Measurements from ENCODE around the gene BMPR1A.

DNA sequence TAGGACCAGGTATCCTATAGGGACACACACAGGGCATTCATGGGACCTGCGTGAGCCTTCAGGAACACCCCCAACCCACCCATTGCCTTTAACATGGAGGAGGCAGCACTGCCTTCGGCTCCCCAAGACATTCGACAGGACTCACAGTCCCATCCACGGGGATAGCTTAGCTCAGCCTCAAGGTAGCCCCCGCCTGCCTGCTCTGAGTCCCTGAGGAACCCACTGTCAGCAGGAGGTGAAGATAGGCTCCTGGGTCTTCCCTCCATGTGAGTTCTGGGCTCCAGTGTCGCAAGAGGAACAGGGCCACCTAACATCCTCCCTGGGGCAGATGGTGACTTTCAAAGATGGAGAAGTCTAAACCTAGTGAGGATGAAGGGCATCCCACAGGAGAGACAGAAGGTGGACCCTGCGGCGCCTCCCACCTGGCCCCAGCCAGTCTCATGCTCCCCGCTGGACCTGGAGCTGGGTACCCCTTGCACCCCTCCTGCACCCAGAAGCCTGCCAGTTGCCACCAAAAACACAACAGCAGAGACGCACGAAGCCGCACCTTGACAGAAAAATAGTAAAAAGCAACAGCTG lies 207.0 kb downstream of the BMPR1A start:
- TF ChIP-seq POLR2AphosphoS5 (IDR thresholded peaks at IDR 0.05): no peak
- TF ChIP-seq, protein P1, sequence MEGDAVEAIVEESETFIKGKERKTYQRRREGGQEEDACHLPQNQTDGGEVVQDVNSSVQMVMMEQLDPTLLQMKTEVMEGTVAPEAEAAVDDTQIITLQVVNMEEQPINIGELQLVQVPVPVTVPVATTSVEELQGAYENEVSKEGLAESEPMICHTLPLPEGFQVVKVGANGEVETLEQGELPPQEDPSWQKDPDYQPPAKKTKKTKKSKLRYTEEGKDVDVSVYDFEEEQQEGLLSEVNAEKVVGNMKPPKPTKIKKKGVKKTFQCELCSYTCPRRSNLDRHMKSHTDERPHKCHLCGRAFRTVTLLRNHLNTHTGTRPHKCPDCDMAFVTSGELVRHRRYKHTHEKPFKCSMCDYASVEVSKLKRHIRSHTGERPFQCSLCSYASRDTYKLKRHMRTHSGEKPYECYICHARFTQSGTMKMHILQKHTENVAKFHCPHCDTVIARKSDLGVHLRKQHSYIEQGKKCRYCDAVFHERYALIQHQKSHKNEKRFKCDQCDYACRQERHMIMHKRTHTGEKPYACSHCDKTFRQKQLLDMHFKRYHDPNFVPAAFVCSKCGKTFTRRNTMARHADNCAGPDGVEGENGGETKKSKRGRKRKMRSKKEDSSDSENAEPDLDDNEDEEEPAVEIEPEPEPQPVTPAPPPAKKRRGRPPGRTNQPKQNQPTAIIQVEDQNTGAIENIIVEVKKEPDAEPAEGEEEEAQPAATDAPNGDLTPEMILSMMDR (IDR thresholded peaks at IDR 0.05): no peak
- no peak for TF ChIP-seq POLR2A (IDR thresholded peaks at IDR 0.05)
